Caki2 (cell line): Measurements from ENCODE around the gene DPT. TPM values are rescaled to one million over a fixed set of nuclear protein-coding genes. Genes with fewer than 3 reads are reported as not detected.
A peak's percentile ranks its signal among the peaks of the same experiment; 100 is the strongest.

ENCODE experiments used
- DNase-seq: peaks from one replicate; pipeline ENCODE4 v3.0.0-alpha.2; 2015; ENCODE audit warnings: low read depth
- in situ Hi-C: cut with HindIII; loops from 2 replicates; pipeline ENCODE4 v1.10.0; 2016; ENCODE audit warnings: low sequenced_read_pairs, low pct_unique_long_range_greater_than_20kb, mixed read lengths
- total RNA-seq: library from RNA; depleted of rRNA; stranded (reverse); fragments of >200 nt; shearing (Covaris generic); gene quantifications from 2 replicates; pipeline ENCODE4 v1.2.3, GENCODE V29; 2014; ENCODE audit warnings: low replicate concordance

The DPT gene
- total RNA-seq, 1 experiment from 2014 or later, result not detected

DNA sequence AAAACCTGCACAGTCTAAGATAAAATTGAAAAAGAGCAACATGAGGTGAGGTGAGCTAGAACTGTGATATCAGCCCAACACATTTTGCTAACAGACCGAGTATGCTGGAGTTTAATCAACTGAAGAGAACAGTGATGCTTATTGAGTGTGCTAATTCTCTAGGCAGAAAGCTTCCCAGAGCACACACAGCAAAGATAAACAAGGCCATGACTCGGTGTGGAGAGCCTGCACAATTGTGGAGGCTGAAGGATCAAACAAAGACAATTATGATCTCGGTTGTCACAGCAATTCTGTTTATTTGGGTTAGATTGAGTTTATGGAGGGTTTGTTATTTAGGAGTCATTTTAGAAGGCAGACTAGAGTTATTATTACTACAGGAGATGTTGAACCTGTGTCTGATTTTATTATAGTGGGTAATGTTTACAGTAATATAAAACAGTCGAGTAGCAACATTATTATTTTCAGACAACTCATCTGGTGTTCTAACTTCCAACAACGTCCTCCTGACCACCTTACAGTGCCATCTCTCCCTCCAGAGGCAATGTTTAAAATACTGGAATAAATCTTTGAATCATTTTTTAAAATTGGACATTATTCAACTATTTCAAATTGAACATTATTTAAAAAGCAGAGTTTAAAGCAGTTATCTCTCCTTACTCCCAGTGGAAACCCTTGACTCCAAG, 40.2 kb downstream of the DPT start:
- in situ Hi-C loops, result no loop called here
- DNase-seq, result peak; percentile 19

- in situ Hi-C loops, result no loop called here
- no peak for DNase-seq
Observed at GRCh38 chr1:168687816-168688215, 41.2 kb downstream of the DPT start.

- peak; percentile 75 for DNase-seq
- in situ Hi-C loops, result no loop called here
Observed at GRCh38 chr1:168686666-168687065, 42.3 kb downstream of the DPT start.

DNA sequence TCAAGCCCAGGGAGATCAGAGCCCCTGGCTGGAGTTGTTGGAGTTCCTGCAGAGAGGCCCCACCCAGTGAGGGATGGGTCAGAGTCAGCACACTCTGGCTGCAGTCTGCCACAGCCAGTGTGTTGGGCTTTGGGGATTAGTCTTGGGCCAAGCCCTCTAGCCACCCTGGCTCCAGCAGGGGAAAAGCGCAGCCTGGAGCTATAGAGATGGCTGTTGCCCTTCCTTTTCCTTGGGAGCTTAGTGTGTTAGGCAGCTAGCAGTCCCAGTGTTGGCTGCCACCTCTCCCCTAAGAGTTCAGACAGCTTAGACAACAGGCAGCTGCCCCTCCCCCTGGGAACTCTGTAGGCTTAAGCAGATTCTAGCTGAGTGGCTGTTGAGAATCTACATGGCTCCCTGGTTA, 45.1 kb downstream of the DPT start:
- in situ Hi-C loops, result no loop called here

DNA sequence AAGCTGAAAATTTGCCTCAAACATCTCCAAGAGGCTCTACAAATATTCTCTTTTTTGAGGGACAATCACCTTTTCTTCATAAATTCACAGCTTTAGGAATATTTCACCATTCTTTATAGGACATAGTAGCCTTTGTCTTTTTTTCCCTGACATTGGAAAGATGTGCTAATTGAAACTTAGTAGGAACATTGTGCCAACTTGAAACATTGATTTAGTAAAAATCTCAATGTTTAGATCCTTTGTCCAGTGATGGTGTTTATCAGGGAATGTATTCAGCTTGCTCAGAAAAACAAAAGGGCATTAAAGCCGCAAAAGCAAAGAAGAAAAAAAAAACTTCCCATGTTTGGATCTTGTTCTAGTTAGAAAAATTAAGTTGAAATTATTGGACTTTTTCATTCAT, 52.1 kb downstream of the DPT start:
- DNase-seq, result no peak
- in situ Hi-C loops, result no loop called here

More for the DNA sequence above, 45.1 kb downstream of the DPT start:
- DNase-seq, result no peak

DNA sequence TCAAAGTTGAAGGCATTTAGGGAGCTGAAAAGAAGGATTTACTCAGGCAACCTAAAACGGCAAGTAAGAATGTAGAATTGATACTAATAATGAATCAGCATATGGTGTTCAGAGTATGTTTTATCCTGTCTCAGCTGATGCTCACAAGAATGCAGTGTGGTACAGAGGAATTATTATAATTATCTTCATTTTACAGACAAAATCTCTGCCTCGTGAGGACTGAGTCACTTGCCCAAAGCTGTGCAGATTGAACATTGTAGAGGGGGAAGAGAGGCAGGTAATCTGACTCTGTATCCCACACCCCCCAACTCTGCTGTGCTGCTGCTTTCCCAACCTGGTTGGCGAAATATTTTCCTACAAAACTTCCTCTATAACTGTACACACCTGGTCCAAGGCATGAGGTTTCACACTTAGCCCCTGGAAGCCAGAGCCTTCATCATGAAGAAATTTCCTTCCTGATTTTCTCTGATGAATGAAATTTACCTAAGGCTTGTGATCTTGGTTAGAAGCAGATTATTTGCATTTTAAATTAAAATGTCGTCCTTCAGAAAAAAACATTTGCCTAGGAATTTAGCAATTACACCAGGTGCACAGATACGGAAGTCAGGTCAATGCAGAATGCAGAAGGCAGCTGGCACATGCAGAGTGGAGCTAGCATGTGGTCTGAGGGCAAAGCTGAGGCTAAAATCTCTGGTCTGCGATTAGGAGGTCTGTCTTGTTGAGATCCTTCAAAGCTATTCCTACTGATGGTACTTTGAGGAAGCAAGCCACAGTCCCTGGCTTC, 52.8 kb downstream of the DPT start:
- DNase-seq, result no peak
- in situ Hi-C loops, result no loop called here

DNA sequence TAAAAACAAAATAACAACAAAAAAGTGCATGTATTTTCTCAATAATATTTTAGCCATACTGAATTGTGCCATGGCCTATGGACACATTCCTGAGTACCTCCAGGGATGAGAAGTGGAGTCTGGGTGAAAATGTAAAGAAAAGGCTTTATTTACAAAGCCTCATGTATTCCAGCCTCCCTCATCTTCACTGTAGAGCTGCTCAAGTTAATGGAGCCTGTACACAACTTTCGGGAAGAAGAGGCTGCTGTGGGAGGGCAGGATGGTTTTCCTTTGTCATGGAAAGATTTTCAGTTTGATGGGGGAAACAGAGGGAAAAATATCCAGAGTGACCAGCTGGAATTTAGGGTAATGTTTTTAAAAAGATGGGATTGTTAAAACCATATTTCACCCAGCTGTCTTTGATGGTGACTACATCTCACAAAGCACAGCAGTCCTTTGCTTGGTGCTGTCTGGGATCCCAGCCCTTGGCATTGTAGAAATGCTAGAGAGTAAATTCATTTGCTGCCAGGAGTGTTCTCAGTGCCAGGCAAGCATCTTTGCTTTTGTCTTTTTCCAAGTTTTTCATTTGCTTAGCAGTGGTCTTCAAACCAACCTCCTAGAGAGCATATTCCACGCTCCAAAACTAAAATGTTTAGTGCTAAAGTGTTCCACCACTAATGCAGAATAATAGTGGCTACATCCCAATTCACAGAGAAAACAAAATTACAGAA, 54.9 kb downstream of the DPT start:
- no peak for DNase-seq
- in situ Hi-C loops, result no loop called here

- no peak for DNase-seq
- in situ Hi-C loops, result no loop called here
Observed at GRCh38 chr1:168672278-168672677, 56.7 kb downstream of the DPT start.

GRCh38 chr1:168671782-168672181, 57.2 kb downstream of the DPT start:
- no peak for DNase-seq
- in situ Hi-C loops, result no loop called here

- in situ Hi-C loops, result no loop called here
- DNase-seq, result no peak
Observed at GRCh38 chr1:168665975-168666374, 63.0 kb downstream of the DPT start.

DNA sequence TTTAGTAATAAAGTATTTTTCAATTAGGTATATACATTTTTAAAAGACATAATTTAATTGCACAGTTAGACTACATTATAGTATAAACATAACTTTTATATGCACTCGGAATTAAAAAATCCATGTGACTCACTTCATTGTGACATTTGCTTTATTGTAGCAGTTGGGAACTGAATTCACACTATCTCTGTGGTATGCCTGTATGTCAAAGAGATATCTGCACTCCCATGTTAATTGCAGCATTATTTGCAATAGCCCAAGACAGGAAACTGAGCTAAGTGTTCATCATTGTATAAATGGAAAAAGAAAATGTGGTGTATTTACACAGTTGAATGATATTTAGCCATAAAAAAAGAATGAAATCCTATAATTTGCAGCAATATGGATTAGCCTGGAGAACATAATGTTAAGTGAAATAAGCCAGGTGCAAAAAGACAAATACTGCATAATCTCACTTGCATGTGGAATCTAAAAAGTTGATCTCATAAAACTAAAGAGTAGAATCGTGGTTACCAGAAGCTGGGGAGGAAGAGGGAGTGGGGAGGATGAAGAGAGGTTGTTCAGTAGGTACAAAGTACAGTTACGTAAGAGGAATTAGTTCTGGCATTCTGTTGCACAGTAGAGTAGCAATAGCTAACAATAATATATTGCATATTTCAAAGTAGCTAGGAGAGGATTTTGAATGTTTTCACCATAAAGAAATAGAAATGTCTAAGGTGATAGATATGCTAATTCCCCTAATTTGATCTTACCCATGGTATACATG, 64.8 kb downstream of the DPT start:
- in situ Hi-C loops, result no loop called here
- DNase-seq, result no peak

DNA sequence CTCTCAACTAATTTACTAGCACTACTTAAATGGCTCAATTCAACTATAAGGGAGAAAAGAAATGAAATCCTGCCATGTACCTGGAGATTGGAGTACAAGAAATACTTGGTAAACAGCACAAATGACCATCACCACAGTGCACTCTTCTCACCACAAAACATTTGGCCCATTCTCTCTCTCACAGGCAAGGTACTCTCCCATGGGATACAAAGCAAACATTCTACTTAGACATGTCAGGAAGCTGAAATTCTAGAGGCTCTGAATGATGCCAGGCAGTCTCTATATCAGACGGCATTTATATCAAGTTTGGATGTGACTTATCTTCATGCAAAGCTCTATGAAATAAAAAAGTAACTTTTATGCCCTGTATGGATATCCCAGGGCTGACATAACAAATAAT, 72.5 kb downstream of the DPT start:
- in situ Hi-C loops, result no loop called here
- DNase-seq, result no peak

DNA sequence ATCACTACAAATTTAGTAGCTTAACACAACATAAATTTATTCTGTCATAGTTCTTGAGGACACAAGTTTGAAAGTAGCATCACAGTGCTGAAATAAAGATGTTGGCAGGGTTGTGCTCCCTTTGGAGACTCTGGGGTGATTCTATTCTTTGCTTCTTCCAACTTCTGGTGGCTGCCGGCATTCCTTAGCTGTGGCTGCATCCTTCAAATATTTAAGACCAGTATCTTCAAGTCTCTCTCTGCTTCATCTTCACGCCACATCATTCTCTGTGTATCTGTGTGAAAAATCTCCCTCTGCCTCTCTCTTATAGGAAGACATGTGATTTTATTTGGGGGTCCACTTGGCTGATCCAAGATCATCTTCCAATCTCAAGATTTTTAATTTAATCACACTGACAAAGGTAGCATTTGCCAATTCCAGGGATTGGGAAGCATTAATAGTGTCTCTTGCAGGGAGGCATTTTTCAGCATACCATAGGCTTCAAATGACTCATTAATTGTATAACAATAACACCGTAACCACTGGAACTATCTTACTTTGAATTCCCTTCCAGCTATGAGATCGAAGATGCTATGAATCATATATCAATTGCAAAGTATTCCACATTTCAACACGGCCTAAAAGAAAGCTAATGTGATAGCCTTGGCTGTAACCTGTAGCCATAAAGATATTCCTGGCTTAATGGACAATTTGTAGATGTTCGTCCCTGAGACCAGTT, 74.6 kb downstream of the DPT start:
- in situ Hi-C loops, result no loop called here
- no peak for DNase-seq

DNA sequence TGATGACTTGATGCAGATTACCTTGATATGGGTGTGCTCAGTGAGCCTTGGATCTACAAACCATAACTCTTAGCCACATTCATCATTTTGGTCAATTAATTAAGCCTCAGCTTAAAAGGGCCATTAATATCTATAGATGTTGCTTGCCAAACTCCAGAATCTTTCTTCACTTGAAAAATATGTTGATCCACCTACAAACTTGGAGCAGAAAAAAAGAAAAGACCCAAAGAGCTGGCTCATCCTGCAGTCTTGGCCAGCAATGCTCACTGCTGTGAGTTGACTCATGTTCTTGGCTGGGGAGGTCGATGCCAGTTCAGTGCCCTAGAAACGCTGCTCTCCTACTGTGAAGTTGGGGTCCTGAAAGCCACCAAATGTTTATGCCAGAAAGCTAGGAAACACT, 75.4 kb downstream of the DPT start:
- in situ Hi-C loops, result no loop called here
- no peak for DNase-seq

- in situ Hi-C loops, result no loop called here
- DNase-seq, result no peak
Observed at GRCh38 chr1:168645721-168646120, 83.3 kb downstream of the DPT start.
